Activated CD4-positive, CD25-positive, alpha-beta regulatory T cell treated with anti-CD3 and anti-CD28 coated beads, Interleukin-2, amount 50 U/mL, for 16 hours (primary cell): ENCODE results near the gene GPR137.
A peak's percentile ranks its signal among the peaks of the same experiment; 100 is the strongest.
"Not testable (repeated sequence)": the region's sequence is repeated elsewhere in the genome, so short reads cannot be mapped to it uniquely, and the experiment has no call there.

Source experiments
- DNase-seq: peaks from one replicate; pipeline ENCODE4 v3.0.0-alpha.2; 2020; ENCODE audit warnings: low read depth, low spot score

GPR137 gene

DNA sequence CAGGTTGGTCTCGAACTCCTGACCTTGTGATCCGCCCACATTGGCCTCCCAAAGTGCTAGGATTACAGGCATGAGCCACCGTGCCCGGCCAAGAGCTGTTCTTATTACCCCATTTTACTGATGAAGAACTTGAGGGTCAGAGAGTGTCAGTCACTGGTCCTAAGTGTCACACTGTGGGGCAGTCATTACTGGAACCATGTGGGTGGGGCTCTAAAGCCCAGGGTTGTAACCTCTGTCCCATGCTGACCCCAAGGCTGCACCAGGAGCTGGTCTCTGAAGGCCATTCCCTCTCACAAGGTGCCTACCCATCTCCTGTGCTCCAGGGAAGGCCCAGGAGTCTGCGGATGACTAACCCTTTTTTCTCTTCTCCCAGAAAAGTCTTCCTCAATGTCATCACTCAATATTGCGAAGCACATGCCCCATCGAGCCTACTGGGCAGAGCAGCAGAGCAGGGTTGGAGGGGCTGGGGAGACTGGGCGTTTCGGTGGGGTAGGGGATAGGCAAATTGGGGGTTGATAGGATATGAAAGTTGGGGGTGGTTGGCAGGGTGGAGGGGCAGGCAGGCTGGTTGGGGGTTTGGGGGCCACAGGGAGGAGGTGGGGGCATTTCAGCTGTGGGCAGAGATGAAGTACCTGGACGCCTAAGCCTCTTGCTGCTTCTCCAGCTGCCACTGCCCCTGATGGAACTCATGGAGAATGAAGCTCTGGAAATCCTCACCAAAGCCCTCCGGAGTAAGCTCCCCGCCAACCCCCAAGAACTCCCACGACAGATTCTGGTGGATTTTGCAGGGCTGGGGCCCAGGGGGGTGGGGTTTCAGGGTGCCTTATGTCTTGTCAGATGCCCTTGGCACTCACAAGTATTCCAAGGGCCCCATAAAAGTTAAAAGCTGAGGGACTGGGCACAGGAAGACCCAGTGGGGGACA, 17.7 kb downstream of the GPR137 start:
- no peak for DNase-seq

DNA sequence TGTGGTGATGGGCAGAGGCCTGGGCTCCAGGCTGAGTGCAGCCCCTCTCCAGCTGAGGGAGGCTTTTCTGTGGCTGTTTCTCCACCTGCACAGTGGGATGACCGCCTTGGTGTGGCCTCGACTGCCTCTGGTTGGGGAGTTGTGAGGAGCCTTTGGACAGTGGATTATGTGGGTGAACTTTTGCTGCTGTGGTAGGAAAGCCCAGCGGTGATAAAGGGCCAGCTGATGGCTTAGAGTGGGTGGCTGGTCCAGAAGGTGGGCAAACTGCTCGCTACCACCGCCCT, 18.3 kb downstream of the GPR137 start:
- DNase-seq = no peak

GRCh38 chr11:64304316-64305072, 18.8 kb downstream of the GPR137 start:
- peak; percentile 82 for DNase-seq

- peak; percentile 98 for DNase-seq
These were observed 19.5 kb downstream of the GPR137 start, which contains the start of gene ESRRA for GRCh38 chr11:64305075-64305690. ESRRA (plus strand) TSS chr11:64305524; CDS start chr11:64307180, 1,656 bp downstream.

DNA sequence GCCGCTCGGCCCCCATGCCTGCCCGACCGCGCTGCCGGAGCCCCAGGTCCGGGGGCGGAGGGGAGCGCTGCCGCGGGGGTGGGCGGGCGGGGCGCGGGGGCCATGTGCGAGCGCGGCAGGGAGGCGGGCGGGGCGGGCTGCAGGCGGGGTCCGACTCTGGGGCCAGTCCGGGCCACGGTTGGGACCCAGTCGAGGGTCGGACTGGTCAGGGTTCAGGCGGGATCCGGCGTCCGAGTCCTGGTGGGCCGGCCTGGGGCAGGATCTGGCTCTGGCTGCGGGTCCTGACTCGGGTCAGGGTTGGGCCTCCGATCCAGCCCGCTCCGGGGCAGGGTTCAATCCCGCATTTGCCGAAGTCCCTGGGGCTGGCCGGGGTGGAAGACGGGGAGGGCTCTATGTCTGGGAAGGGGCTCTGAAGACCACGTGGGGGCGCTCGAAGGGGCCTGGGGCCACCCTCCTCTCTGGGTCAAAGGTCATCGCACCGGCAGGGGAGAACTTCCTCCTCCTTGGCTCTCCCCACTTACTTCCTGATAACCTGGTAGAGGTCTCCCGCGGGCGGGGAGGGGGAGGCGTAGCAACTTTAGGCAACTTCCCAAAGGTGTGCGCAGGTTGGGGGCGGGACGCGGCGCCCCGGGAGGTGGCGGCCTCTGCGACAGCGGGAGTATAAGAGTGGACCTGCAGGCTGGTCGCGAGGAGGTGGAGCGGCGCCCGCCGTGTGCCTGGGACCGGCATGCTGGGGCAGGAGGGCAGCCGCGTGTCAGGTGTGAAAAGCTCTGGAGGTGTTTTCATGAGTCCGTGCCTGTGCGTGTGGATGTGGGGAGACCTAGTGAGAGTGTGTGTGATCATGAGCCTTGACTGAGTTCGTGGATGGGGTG, 20.3 kb downstream of the GPR137 start:
- peak; percentile 49 for DNase-seq

GRCh38 chr11:64306563-64306875, 20.9 kb downstream of the GPR137 start:
- DNase-seq = no peak

GRCh38 chr11:64306876-64307622, 21.4 kb downstream of the GPR137 start:
- DNase-seq = no peak

DNA sequence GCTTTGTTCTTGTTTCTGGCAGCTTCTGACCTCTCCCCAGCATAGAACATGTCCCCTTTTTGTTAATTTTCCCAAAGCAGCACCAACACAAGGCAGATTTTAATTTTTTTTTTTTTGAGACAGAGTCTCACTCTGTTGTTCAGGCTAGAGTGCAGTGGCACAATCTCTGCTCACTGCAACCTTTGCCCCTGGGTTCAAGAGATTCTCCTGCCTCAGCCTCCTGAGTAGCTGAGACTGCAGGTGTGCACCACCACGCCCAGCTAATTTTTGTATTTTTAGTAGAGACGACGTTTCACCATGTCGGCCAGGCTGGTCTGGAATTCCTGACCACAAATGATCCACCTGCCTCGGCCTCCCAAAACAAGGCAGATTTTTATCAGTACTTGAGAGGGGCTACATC, 22.1 kb downstream of the GPR137 start:
- DNase-seq = not testable (repeated sequence)

DNA sequence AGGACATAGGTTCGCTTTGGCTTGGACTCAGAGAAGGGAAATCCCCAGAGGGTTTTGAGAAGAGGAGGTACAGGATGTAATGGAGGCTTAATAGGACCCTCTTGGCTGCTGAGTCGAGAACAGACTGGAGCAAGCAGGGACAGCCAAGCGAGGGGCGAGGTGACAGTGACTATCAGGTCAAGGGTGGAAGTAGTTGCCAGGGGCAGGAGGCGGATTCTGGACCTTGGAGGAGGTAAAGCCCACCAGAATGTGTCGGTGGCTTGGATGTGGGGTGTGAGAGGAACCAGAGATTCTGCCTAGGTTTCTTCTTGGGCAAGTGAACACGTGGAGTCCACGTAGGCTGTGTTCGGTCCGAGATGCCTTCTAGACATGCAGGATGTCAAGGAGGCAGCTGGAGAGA, 27.3 kb downstream of the GPR137 start:
- DNase-seq = no peak

DNA sequence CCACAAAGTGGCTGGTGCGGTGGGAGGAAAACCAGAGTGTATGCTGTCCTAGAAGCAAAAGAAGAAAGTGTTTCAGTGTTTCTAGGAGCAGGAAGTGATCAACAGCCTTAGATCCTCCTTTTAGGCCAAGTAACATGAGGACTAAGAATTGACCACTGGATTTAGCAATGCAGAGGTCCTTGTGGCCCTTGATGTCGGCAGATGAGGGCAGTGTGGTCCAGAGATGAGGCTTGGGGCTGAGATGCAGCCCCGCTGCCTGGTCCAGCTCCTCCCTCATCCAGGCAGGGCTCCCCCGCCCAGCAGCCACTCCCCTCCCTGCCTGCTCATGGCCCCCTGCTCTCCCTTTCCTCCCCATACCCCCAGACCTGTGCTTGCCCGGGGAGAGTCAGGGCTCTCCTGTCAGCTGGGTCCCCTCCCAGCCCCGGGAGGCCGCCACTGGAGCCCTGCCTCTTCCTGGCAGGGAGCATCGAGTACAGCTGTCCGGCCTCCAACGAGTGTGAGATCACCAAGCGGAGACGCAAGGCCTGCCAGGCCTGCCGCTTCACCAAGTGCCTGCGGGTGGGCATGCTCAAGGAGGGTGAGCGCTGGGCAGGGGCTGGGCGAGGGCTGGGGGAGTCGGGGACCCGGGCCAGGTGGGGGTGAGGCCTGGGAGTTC, 28.0 kb downstream of the GPR137 start:
- DNase-seq = no peak

- no peak for DNase-seq
These were observed 28.6 kb downstream of the GPR137 start for GRCh38 chr11:64314146-64314804.

GRCh38 chr11:64314805-64315561, 29.3 kb downstream of the GPR137 start:
- DNase-seq = no peak

DNA sequence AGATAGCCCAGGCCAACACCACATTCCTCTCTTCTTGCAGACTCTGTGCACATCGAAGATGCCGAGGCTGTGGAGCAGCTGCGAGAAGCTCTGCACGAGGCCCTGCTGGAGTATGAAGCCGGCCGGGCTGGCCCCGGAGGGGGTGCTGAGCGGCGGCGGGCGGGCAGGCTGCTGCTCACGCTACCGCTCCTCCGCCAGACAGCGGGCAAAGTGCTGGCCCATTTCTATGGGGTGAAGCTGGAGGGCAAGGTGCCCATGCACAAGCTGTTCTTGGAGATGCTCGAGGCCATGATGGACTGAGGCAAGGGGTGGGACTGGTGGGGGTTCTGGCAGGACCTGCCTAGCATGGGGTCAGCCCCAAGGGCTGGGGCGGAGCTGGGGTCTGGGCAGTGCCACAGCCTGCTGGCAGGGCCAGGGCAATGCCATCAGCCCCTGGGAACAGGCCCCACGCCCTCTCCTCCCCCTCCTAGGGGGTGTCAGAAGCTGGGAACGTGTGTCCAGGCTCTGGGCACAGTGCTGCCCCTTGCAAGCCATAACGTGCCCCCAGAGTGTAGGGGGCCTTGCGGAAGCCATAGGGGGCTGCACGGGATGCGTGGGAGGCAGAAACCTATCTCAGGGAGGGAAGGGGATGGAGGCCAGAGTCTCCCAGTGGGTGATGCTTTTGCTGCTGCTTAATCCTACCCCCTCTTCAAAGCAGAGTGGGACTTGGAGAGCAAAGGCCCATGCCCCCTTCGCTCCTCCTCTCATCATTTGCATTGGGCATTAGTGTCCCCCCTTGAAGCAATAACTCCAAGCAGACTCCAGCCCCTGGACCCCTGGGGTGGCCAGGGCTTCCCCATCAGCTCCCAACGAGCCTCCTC, 30.2 kb downstream of the GPR137 start:
- DNase-seq = not testable (repeated sequence)

DNA sequence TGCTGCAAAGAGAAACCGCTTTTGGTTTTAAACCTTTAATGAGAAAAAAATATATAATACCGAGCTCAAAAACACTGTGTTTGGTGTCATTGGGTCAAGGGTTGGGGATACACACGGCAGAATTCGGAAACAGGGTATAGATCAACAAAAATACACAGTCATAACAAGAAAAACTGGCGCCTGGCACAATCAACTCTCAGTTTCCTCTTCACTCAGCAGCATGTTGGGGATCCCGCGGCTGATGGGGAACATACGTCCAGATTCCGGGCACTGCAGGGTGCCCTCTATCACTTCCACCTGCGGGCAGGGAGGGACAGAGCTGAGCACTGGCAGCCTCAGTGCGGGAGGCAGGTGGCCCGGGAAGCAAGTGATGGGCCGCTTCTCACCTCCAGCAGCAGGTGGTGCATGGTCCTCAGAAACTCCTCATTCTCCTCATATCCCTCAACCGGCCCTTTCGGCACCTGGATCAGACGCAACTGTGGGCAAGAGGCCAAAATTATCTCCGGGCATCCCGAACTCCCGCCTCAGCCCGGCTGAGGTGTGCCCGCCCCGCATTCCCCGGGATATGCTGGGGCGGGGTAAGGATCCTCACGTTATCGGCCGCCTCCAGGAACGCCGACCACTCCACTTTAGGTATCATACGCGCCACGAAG, 31.1 kb downstream of the GPR137 start:
- DNase-seq = no peak

DNA sequence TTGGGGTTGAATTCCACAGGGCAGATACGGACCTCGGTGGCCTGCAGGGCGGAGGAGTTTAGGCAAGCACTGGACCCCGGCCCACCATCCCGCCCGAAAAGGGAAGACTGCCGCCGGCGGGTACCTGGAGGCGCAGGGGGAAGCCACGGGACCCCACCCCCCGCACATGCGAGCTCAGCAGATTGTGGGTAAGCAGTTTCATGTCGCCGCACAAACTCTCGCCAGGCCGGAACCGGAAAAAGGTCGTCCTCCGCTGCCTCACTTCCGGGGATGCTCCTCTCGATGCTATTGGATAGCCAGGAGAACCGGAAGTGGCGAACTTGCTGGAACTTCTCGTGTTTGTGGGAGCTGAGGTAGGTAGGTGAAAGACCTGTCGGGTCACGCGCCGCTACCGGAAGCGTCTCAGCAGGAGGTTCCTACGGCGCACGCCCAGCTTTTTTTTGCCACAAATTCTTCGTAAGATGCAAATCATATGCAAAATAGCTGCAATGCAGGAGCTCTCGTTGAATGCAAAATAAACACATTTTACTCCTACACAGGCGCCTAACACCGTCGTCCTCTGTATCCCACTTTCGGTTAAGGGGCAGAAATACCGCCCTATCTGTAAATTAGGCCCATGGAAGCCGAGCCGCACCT, 31.8 kb downstream of the GPR137 start, which contains the start of gene TRMT112:
TSS of gene TRMT112 (minus strand) at position 235 of the 636 bp plus-strand sequence. CDS start at position 202, 33 bp downstream.
- DNase-seq = peak; percentile 95

- DNase-seq = peak; percentile 84
These were observed 32.5 kb downstream of the GPR137 start, which contains the start of gene PRDX5 for GRCh38 chr11:64317961-64318765. PRDX5 (plus strand) TSS chr11:64318121; CDS start chr11:64318216, 95 bp downstream.
